GM18873 (cell line): ENCODE results near the gene RBM44.
"Not testable (repeated sequence)": the region's sequence is repeated elsewhere in the genome, so short reads cannot be mapped to it uniquely, and the experiment has no call there.

ENCODE experiments used
- ATAC-seq: cut with Tn5 transposase; IDR thresholded peaks from one replicate; pipeline ENCODE4 v1.9.1; 2021; ENCODE audit warnings: mild to moderate bottlenecking, moderate library complexity, moderate number of reproducible peaks; ENCODE audit not compliant: unreplicated experiment, low FRiP score

RBM44 gene

DNA sequence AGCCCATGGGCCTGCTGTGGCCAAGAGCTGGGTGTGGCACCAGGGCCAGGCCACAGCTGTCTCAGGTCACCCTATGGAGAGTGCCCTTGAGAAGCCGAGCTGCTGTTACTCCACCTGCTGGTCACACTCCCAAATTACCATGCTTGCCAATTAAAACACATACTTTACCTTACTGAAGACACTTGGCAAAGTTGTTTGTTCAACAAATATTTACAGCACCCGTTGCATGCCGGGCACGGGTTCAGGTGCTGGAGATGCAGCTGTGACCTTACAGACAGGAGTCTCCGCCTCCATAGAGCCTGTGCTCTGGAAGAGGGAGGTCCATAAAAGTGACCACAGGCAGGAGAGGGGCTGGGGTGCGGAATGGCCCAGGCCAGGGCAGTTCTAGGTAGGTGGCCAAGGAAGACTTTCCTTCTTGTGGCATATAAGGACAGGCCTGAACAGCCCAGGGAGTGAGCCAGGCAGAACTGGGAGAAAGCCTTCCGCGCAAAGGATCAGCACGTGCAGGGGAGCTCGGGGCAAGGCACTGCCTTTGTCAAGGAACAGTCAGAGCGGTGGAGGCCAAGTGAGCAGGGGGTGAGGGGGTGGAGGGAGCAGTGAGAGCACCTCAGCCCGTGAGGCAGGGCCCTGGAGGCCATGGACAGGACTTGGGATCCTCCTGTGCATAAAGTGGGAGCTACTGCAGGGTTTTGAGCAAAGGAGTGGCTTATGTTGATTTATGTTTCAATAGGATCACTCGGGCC is 23.6 kb upstream of the RBM44 start:
- no peak for ATAC-seq

DNA sequence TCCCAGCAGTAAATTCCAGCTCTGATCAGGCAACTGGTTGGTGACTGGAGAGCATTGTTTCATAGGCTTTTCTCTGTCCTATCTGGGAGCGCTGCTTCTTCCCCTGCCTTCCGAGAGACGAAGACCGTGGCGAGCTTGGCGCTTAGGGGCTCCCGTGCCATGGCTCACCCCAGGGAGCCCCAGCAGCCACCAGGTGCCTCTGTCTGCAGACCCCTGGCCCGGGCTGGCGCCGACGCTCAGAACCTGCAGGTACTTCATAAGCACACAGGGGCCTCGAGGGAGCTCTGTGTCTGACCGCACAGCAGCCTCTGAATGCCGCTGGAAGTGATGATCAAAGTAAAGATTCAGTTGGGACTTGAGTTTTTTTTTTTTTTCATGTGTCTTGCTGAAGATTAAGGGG is 19.1 kb upstream of the RBM44 start:
- ATAC-seq = no peak

DNA sequence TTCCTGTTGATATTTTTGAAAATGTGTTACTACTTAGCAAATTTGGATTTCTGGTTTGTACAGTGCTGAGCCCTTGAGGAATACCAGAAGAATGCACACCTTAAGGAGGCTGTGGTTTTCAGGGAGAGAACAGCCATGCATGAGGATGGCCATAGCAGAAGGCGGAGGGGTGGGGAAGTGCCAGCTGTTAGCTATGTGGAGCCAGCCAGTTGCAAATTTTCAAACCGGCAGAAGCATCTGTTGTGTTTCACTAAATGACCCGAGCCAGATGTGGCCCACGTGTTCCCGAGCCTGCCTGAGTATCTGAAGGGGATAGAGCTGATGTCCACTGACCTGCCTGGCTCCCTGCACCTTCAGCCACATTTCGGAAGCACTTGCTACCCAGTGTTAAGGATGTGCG is 16.4 kb upstream of the RBM44 start:
- no peak for ATAC-seq

DNA sequence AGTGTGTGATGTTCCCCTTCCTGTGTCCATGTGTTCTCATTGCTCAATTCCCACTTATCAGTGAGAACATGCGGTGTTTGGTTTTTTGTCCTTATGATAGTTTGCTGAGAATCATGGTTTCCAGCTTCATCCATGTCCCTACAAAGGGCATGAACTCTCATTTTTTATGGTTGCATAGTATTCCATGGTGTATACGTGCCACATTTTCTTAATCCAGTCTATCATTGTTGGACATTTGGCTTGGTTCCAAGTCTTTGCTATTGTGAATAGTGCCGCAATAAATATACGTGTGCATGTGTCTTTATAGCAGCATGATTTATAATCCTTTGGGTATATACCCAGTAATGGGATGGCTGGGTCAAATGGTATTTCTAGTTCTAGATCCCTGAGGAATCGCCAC is 14.9 kb upstream of the RBM44 start:
- ATAC-seq = not testable (repeated sequence)

DNA sequence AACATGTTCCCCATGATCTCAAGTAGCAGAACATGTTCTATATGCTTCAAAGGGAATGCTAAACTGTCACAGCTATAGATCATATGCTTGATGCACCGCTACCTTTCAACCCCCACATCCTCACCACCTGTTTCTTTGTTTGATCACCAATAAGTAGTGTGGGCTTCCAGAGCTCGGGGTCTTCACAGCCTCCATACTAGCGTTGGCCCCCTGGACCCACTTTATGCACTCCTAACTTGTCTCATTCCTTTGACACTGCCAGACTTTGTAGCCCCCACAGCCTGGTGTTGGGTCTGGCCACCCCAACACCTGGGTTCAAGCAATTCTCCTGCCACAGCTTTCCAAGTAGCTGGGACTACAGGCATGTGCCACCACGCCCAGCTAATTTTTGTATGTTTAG is 11.6 kb upstream of the RBM44 start:
- ATAC-seq = no peak

DNA sequence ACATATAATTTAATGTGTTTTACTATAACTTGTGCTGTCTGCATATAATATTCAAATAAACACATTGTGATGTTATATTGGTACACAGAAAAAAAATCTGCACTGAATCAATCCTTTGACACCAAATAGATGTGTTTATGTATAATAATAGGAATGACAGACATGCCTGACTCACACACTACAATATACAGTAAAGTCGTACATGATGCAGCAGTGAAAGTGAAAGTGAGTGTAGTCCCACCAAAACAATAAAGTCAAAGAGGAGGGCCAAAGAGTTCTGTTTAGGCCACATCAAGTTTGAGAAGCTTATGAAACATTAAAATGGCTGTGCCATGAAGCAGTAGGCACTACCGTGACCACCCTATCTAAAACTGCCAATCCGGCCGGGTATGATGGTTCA is 8.2 kb upstream of the RBM44 start:
- no peak for ATAC-seq

DNA sequence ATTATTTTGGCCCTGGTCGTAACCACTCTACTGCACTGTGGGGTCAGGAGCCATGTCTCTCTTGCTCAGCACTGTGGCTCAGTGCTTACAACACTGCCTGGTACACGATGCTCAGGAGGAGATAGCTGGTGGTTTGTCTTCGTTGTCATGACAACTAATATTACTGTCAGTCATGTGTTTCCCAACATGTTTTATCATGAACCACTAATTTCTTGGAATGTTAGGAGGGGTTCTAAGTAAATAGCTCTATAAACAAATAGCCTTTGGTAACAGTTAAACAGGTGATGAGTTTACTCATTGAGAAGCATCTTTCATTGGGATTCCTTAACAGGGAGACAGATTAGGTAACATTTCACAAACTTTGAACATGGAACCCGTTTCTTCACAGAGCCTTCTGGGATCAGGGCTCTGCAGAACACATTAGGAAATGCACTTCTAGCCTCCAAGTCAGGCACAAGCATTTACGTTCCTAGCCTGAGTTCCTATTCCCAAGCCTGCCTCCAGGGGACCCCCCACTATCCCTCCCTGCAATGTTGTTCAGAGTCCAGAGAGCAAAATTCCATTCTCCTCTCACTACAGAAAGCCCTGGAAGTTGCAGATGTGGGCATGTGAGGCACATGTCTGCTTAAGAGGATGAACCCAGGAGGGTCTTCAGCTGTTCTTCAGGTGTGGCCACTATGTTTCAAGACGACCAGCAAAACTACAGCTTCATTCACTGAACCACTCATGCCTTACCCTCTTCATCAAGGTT is 6.4 kb upstream of the RBM44 start:
- no peak for ATAC-seq

DNA sequence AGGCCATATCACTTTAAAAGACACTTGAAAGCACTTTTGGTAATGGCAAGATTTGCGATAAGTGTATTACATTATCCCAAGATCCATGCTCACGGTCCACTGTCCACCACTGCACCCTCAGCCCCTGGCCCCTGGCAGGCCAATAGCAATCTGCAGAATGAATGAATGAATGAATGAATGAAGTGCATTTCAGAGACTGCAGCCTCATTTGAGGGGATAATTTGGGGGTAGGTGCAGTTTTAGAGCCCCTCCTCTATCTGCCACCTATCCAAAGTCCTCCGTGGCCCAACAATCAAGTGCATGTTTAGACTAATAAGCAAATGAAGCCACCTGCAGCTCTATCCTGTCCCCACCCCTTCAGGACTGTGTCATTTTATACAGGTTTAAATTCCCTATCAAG is 1.3 kb upstream of the RBM44 start:
- no peak for ATAC-seq

DNA sequence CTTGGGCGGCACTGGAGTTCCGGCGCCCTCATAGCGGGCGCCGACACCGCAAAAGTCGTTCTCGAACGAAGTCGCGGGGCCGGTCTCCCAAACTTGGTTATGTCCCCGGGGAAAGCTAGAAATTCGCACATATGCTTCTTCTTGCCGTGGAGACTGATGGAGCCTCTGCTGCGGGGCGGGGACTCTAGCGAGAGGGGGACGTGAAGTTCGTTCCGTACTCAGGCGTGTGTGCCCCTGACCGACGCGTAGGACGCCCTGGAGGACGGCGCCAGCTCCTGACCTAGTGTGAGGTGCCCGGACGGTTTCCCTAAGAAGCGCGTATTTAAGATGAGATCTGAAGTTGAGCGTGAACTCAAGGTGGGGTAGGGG is 465 bp downstream of the RBM44 start:
- no peak for ATAC-seq

DNA sequence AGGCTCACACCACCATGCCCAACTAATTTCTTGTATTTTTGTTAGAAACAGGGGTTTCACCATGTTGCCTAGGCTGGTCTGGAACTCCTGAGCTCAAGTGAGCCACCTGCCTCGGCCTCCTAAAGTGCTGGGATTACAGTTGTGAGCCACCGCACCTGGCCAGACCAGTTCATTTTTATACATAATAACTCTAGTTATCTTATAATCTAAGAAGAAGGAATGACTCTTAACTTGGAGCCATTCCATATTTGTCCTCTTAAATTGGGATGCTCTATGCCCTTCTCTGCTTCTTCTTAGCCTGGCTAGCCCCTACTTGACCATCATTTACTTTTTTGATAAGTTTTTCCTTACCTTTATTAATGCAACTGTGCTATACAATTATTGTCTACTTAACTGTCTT is 2.9 kb downstream of the RBM44 start:
- no peak for ATAC-seq

DNA sequence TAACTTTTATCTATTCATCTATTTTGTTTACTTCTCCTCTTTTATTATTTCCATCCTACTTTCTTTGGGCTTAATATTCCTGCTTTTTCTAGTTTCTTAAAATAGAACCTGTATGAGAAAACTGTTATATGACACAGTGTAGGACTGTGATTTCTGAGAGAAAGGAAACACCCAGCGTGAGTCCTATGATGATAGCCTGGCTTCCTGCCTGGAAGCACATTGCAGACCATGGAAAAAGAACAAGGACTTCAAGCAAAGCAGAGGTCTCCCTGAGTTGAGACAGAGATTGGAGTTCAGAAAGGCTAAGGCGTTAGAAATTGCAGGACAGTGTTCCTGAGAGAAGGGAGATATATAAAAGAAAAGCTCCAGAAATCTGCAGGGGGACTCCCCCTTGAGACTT is 7.8 kb downstream of the RBM44 start:
- no peak for ATAC-seq

DNA sequence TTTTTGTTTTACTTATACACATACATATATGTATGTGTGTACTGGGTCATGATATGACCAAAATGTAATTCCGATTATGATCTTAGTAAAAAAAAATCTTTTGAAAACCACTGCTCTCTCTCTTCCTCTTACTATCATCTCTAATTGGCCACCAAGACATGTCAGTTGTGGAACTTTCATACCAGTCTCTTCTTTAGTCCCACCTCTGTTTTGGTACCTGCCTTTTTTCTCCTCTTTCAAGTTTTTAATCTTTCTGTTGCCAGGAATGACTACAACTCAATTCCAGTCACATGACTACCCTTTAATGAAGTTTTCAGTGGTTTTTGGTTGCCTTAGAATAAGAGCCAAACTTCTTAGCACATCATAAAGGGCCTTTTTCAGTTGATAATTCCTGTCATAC is 17.1 kb downstream of the RBM44 start:
- no peak for ATAC-seq

DNA sequence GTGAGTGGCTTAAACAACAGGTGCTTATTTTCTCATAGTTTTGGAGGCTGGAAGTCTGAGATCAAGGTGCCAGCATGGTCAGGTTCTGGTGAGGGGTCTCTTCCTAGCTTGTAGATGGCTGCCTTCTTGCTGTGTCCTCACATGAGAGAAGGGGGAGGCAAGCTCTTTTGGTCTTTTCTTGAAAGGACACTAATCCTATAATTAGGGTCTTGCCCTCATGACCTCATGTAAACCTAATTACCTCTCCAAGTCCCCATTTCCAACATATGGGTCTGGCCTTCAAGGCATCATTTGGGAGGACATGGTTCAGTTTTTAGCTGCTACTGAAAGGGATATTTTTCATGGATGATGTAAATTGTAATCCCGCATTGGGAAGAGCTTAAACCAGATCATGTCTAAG is 18.0 kb downstream of the RBM44 start:
- ATAC-seq = no peak

DNA sequence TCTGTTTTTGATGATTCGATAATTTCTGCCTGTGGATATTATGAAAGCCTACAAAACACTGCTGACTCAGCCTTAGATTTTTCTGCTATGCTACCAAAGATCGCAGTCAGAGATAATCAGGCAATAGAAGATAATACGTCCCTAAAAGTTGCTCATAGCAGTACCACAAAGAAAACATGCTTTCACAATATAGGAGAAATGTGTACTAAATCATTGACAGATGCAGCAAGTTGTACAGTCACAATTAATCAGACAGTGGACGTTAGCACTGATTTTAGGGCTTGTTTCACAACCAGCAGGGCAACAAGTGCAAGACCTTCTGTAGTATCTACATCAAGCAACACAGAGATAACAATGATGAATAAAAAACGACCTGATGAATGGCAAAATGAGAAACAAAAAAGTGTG is 19.5 kb downstream of the RBM44 start:
- ATAC-seq = no peak

DNA sequence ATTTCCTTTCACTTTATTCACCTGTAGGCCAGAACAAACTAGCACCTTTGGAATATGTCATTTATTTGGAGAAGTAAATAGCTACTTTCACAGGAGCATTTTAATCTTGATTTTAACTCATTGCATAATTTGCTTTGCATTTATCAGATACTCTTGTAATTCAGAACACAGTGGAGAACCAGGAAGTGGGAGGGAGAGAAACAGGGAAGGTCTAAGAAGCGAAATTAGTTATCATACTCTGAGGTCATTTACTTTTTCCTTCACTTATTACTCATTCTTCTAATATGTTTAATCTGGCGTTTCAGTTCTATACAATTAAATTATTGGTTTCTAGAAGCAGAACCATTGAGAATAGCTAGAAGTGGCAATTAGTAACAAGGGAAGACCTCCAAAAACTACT is 20.7 kb downstream of the RBM44 start:
- ATAC-seq = no peak

DNA sequence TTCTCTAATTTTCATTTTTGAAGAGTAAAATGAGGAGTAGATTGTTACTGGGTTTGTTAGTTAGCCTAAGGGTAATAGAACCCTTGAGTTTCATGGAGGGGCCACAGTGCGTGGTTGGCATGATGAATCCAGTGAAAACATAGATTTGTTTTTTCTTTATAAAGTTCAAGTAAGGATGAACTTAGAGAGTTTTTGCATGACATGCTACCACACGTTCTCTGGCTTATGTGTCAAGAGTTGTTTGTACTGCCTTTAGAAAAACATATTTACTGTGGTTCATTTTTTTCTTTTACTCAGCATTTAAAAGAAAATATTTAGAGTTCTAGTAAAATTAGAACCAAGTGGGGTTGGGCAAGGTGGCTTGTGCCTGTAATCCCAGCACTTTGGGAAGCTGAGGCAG is 21.8 kb downstream of the RBM44 start:
- ATAC-seq = no peak

DNA sequence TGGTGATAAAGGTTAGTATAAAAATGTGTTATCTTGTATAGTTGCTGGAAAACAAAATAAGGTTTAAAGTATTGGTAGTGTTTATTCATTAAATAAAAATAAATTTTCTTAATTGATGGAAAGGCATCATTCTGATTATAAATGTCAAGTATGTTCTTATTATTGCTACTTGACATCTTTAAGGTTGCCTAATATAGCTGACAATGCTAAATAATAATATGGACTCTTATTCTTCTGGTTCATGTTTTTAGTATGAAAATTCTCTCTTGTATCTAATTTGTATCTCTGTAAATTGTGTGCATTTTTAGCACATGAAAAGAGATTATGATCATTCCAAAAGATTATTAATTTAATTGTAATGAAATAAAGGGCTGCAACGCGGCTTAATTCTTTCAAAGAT is 25.0 kb downstream of the RBM44 start:
- no peak for ATAC-seq

DNA sequence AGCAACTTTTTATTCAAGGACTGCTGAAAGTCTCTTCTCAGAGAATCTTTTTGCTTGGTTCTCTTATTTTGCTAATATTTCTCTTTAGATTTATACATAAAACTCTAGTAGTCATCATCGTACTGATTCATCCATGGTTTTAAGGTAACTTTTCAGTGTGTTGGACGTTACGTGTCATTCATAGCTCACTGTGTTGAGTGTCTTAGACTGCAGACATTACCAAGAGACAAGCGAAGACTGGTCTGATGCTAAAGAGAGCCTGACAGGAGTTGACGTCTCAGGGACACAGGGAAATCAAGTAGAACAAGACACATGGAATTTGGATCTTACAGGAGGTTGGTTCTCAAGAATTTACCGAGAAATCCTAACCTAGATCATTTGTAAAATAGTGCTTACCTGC is 25.5 kb downstream of the RBM44 start:
- no peak for ATAC-seq

DNA sequence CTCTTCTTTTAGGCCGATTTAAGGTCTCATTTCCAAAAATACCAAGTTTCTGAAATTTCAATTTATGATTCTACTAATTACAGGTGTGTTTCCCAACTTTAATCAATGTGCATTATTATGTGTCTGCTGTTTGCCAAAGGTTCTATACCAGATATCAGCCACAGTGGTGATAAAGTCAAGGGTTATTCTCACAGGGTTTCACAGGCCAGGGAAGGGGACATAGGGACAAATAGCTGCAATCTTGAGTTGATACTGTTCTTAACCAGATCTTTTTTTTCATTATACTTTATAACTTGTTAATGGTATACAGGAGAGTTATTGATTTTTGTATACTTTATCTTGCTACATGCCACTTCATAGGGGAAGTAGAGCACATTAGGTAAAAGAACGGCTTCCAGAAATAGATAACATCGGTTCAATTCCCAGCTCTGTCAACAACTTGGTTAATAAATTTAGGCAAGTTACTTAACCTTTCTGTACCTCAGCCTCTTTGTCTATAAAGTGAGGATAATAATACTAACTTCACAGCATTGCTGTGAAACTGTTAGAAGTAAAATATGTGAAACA is 28.9 kb downstream of the RBM44 start:
- ATAC-seq = no peak

DNA sequence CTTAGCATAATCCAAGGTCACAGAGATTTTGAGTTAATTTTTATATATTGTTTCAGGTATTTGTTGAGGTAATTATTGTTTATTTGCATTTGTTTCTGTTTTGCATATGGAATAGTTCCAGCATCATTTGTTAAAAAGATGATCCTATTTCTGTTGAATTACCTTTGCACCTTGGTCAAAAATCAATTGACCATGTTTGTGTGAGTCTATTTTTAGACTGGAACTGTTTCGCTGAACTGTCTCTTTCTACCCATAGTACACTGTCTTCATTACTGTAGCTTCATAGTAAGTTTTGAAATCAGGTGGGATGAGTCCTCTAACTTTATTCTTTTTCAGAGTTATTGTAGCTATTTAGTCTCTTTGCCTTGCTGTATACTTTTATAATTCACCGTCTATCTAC is 31.9 kb downstream of the RBM44 start:
- no peak for ATAC-seq

DNA sequence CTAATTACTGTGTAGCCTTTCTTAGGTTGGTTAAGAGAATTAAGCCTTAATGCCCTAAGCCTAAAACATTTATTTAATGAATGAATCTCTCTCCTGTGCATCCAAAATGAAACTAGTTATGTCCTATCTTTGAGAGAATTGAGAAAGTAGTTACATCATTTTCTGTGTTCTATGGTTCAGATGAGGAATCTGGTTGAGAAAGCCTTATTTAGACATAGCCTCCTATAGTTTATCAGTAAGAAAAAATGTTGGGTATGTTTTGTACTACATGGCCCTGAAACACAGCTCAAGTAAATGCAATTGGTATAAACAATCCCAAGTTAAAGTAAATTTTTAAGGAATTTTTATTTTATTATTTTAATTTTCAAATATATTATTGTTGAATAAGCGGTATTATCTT is 35.0 kb downstream of the RBM44 start:
- ATAC-seq = no peak

DNA sequence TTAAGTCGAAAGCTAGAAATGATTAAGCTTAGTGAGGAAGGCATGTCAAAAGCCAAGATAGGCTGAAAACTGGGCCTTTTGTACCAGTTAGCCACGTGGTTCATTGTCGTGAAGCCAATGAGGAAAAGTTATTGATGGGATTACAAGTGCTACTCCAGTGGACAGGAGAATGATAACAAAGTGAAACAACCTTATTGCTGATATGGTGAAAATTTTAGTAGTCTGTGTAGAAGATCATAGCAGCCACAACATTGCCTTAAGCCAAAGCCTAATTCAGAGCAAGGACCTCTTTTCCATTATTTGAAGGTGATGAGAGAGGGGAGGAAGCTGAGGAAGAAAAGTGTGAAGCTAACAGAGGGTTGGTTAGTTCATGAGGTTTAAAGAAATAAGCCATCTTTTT is 36.8 kb downstream of the RBM44 start:
- no peak for ATAC-seq
